Prostate gland (tissue), 2 donors: ENCODE results near the gene PAF1.

Experiments used
- POLR2A ChIP-seq: fragments of 450-650 bp; IDR thresholded peaks from one replicate; pipeline ENCODE4 v1.6.1; 2016; ENCODE audit warnings: antibody characterized with exemption, mild to moderate bottlenecking
- TF ChIP-seq, protein P1 (sequence below), 4 experiments: fragments of 200-600 bp in 2 of 4; fragments of 450-650 bp in 2 of 4; sonication (generic) in 2 of 4; IDR thresholded peaks; 1 replicate in 3 of 4; 2 replicates in 1 of 4; pipeline ENCODE4 v1.5.1; 2016 to 2019; ENCODE audit warnings: antibody characterized with exemption in 4 of 4, mild to moderate bottlenecking in 2 of 4, moderate library complexity in 2 of 4

GRCh38 chr19:39369200-39369599, 21.7 kb downstream of the PAF1 start:
- TF ChIP-seq, protein P1, sequence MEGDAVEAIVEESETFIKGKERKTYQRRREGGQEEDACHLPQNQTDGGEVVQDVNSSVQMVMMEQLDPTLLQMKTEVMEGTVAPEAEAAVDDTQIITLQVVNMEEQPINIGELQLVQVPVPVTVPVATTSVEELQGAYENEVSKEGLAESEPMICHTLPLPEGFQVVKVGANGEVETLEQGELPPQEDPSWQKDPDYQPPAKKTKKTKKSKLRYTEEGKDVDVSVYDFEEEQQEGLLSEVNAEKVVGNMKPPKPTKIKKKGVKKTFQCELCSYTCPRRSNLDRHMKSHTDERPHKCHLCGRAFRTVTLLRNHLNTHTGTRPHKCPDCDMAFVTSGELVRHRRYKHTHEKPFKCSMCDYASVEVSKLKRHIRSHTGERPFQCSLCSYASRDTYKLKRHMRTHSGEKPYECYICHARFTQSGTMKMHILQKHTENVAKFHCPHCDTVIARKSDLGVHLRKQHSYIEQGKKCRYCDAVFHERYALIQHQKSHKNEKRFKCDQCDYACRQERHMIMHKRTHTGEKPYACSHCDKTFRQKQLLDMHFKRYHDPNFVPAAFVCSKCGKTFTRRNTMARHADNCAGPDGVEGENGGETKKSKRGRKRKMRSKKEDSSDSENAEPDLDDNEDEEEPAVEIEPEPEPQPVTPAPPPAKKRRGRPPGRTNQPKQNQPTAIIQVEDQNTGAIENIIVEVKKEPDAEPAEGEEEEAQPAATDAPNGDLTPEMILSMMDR (IDR thresholded peaks at IDR 0.05), result no peak
- no peak for TF ChIP-seq POLR2A
